NCI-H2029 treated with DMSO at 0.1 percent for 48 hours (cell line): Measurements from ENCODE around the gene PHLDB1.
"Not testable (repeated sequence)": the region's sequence is repeated elsewhere in the genome, so short reads cannot be mapped to it uniquely, and the experiment has no call there.

Experiments
- DNase-seq: peaks from one replicate; lab custom pipeline; 2025; lab: John Stamatoyannopoulos, UW

The PHLDB1 gene

DNA sequence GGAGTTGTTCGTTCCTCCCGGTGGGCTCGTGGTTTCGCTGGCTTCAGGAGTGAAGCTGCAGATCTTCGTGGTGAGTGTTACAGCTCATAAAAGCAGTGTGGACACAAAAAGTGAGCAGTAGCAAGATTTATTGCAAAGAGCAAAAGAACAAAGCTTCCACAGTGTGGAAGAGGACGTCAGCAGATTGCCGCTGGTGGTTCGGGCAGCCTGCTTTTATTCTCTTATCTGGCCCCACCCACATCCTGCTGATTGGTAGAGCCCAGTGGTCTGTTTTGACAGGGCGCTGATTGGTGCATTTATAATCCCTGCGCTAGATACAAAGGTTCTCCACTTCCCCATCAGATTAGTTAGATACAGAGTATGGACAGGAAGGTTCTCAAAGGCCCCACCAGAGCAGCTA, 80.9 kb downstream of the PHLDB1 start:
- DNase-seq = not testable (repeated sequence)

DNA sequence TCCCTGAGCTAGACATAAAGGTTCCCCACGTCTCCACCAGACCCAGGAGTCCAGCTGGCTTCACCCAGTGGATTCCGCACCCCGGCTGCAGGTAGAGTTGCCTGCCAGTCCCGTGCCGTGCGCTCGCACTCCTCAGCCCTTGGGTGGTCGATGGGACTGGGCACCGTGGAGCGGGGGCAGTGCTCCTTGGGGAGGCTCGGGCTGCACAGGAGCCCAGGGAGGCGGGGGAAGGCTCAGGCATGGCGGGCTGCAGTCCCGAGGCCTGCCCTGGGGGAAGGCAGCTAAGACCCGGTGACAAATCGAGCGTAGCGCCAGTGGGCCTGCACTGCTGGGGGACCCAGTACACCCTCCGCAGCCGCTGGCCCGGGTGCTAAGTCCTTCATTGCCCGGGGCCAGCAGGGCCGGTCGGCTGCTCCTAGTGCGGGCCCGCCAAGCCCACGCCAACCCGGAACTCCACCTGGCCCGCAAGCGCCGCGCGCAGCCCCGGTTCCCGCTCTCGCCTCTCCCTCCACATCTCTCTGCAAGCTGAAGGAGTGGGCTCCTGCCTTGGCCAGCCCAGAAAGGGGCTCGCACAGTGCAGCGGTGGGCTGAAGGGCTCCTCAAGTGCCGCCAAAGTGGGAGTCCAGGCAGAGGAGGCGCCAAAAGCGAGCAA, 81.6 kb downstream of the PHLDB1 start:
- no peak for DNase-seq

DNA sequence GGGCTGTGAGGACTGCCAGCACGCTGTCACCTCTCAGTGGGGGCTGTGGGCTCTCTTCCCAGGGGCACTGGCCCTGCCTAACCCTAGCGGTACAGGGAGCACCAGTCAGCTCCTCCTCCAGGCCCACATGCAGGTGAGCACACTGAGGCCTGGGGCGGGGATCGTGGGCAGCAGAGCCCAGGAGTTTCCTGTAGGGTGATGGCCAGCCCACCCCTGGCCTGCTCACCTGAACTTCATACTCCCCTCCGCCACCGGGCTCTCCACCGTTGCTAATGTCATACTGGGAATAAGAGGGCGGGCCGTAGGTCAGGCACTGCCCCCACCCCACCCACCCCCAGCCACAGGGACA, 82.1 kb downstream of the PHLDB1 start:
- no peak for DNase-seq

DNA sequence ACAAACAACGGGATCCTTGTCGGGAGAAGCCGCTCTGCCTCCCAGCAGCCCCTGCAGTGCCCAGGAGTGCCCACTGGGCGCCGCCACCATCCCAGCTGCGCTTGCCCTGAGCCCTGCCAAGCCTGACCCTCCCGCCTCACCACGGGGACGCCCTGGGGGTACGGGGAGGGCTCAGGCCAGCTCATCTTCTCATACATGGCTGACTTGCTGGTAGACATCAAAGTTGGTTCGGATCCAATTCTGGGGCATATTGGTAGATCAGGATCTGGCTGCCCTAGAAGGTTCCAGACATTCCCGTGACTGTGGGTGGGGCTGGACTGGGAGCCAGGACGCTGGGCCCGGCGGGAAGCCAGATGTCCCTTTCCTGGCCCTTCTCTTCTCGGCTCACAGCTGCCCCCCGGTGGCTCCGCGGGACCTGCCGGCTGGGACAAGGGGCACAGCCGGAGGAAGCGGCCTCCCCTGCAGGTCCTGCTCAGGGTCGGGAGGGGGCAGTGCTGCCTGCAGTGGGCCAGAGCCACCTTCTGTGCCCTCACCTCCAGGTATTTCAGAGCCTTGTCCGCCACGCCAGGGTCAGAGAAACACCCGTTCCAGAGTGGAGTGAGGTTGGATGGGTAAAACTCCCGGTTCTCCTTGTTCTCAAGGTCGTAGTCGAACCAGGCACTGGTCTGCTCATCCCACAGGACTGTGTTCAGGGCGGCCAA, 82.6 kb downstream of the PHLDB1 start:
- peak; percentile 71 for DNase-seq

DNA sequence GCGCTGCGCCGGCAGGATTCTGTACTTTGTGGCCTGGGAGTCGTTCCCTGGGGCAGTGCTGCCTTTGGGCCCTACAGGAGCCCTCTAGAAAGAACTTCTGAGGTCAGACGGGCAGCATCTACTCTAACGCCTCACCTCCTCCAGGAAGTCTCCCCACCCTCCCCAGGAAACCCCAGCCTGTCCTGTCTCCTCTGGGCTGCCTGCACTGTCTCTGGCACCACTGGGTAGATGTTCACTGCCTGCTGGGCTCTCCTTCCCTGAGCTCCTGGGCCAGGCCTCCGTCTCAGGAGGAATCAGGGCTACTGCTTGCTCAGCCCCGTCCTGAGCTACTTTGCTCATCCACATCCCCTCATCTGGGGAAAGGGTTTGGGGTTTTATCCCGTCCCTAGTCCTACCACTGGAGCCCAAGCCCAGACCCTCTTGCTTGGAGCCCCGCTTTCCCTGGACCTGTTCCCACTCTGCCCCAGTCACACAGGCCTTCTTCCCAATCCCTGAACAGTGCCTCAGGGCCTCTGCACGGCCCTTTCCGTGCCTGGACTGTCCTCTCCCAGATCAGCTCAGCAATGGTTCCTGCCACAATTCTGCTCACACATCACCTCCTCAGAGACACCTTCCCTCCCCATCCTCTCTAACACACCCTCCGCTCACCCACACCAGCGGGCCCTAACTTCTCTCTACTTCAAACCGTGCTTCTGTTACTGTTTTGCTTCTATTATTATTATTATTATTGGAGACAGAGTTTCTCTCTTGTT, 83.3 kb downstream of the PHLDB1 start:
- no peak for DNase-seq

DNA sequence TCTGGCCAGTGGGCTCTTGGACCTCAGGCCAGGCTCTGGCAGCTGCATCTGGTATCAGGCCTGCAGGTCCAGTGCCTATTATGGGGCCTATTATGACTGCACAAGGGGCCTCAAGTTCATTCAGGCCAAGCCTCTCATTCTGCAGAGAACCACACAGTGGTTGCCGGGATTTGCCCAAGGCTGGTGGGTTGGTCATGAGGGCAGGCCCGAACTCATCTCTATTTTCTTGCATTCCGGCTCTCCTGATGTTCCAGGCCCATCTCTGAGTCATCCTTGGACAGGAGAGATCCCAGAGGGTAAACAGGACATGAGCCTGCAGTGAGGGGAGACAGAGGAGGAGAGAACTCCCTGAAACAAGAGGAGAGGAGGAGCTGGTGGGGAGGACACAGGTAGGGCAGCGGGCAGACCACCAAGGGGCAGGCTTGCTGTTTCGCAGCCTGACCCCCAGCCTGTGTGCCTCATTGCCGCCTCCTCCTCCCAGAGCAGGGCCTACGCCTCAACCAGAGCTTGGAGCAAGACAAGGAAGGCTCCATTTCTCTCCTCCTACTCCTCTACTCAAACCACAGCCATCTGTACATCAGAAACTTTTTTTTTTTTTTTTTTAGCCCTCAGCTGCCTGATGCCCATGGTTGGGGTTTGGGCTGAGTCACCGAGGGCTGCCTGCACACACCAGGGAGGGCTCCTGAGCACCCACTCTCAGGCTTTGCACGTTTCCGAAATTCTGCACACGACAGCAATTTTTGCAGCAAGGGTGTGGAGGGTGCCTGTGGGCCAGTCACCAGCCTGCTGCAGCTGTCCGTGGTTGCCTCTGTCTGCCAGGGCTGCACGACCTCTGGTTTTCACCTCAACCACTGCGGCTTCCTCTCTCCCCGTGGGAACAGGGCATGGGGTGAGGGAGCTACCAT, 84.8 kb downstream of the PHLDB1 start:
- DNase-seq = no peak

DNA sequence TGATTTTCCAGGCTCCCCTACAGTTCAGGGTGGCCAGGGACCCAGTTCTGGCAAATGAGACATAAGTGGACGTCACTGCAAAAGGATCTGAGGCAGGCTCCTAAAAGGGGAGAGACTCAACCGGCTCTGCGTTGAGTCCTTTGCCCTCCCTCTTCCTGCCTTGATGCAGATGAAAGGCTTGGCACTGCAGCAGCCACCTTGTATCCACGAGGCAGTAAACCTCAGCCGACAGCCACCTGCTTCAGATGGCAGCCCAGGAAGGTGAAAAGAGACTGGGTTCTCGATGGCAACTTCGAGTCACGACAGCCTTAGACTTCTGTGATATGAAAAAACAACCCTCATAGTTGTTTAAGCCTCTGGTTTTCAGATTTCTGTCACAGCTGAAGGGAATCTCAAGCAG, 86.8 kb downstream of the PHLDB1 start:
- DNase-seq = no peak

DNA sequence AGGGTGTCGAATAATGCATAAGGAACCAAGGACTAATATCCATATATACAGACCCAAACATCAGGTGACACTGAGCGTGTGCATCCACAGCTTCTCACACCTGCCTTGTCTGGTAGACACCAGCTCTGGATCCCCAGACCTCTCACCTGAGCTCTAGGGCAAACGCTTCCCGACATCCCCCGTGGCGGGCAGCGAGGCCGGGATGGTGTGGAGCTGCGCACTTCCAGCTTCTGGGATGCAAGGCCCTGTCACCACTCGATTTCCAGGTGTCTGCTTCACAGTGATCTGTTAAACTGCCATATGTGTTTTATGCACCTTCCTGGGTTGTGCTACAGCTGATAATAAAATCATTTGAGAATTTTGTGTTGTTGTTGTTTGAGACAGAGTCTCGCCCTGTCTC, 87.4 kb downstream of the PHLDB1 start:
- DNase-seq = no peak

DNA sequence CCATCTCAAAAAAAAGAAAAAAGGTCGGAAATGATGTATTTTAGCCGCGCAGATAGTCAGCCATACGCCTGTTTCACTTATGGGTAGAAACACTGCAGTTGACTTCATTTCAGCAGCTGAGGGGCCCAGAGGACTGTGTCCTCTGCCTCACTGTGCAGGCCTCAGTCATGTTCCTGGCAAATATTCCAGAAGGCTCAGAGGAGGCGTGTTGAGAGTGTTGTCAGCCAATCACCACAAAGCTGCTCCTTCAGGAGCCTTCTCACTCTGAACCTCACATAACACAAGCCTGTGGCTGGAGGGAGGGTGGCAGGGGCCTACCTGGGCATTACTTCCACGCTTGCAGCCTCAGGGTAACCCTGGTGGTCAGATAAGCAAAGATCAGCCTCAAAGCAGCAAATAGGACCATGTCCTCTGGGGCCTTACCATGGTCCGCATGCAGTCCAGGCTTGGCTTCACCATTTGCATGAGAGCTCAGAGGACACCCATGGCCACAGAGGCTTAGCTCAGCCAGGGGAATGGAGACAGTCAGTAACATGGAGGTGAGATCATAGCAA, 89.3 kb downstream of the PHLDB1 start:
- no peak for DNase-seq

DNA sequence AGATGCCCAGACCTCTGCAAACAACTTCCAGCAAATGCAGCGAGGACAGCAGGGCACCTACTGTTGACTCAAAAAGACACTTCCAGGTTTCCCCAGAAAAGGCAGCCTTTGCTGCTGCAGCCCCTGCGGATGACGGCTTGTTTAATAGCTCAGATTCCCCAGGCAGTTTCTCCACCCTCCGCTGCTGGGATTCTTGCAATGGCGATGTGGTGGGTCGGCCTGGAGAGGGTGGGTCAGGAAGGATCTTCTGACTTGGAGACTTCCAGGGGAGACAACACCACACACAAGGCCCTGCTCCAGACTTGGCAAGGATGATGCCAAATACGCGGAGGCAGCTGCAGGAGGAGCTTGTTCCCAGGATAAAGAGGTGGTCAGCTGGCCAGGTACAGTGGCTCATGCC, 89.9 kb downstream of the PHLDB1 start:
- no peak for DNase-seq

DNA sequence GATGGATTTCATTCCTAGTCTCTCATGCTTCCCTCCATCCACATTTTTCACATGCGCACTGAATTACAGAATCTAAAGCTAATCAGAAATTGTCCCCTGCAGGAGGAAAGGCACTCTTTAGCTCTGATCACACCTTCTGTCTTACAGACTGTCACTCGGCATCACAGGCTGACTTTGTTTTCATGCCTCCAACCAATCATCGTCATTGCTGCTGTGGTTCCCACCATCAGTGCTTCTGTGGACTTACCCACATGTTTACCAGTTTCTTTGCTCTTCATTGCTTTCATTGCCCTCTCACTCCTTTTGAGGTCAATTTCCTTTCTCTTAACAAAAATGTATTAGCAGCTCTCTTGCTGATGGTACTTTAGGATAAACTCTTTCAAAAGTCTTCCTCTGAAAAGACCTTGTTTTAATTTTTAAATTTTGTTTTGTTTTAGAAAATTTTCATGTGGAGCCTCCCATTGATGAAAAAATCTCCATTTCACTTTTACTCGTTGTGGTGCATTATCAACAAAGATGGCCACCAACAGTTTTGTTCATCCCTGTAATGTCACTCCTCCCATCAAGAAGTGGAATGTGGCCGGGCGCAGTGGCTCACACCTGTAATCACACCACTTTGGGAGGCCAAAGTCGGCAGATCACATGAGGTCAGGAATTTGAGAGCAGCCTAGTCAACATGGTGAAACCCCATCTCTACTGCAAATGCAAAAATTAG, 92.2 kb downstream of the PHLDB1 start:
- DNase-seq = no peak

DNA sequence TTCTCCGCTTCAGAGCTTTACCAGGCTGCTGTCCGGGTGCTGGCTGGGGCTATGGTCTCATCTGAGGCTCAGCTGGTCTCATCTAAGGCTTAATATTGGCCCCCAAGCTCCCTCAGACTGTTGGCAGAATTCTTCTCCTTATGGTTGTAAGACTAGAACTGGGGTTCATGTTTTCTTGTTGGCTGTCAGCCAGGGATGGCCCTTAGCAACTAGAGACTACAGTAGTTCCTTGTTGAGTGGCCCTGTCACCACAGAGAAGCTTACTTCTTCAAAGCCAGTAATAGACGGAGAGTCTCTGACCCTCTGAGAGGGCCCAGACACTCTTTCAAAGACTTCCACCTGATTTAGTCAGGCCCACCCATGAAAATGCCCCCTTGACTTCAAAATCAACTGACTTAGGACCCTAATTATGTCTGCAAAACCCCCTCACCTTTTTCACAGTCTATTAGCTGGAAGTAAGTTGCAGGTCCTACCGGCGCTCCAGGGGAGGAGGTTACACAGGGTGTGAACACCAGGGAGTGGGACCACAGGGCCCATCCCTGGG, 96.2 kb downstream of the PHLDB1 start:
- no peak for DNase-seq

DNA sequence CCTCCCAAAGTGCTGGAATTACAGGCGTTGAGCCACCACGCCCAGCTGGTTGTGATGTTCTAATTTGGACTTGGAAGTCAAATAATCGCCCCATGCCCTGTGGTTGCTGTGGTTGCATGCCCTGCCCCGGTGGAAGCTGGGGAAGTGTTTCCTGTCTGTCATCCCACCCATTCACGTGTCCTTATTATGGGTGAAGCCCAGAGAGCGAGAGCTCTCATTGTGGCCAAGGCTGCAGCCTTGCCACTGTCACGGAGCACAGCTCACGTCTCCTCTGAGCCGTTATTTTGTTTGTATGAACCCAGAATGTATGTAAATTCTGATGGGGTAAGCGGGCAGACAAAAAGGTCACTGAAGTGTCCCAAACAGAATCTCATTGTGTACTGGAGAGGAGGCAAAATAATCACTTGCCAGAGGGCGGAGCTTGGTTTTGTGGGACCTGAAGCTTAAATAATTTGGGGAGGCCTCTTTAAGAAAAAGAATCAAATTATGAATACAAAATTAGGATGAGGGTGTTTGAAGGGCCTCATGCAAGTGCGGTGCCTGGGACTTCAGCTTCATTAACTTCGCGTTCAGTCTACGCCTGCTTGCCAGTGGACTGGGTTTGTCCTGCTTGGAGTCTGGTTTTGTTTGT, 97.8 kb downstream of the PHLDB1 start:
- DNase-seq = no peak

DNA sequence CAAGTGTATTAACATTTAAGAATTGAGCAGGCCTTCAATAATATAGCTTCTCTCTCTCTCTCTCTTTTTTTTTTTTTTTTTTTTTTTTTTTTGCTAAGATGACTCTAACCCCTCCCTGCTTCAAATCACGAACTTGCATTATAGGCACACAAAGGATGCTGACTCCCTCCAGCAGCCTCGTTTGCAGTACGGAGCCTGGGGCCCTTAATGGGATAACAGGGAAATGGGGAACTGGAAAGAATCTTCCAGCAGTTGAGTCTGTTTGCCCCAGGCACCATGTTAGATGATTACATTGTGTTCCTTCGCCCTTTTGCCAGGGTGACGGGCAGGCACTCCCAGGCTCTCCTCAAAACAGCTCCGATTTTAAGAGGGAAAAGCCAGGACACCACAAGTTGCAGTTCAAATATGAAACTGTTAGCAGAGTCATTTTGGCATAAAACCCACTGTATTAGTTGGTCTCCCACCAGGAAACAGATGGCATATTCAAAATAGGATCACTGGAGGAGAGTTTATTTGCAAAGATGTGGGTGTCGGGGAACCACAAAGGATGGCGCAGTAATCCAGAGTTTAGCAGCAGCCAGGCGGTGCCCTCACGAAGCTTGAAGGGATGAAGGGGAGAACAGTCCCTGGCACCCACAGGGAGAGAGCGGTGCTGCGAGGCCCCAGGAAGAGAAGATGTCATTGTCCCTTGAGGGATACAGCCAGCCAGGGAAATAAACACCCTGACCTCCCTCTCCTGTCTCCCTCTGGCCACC, 98.6 kb downstream of the PHLDB1 start:
- DNase-seq = no peak

DNA sequence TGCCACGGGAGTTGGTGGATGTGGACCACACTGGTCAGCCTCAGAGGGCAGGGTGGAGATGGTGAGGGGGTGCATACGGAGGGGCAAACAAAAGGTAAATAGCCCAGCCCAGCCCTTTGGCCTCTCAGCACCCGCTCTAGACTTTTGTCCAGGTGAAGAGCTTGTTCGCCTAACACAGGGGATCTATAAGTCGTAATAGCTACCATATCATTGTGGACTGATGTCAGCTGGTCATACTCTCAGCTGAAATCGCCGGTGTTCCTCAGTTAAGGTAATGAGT, 99.1 kb downstream of the PHLDB1 start:
- no peak for DNase-seq
